KMS-11 (cell line): ENCODE results near the gene HYDIN.
"Not testable (repeated sequence)": the region's sequence is repeated elsewhere in the genome, so short reads cannot be mapped to it uniquely, and the experiment has no call there.

Experiments
- H2AFZ ChIP-seq: fragments of 200-600 bp; sonication (generic); 2 replicates; pipeline ENCODE4 v1.6.1; 2016; ENCODE audit warnings: antibody characterized with exemption, mixed run types, low read depth
- H3K27ac ChIP-seq: fragments of 200-600 bp; sonication (generic); 2 replicates; pipeline ENCODE4 v1.6.1; 2016; ENCODE audit warnings: mild to moderate bottlenecking, mixed run types
- H3K27me3 ChIP-seq: fragments of 200-600 bp; sonication (generic); 2 replicates; pipeline ENCODE4 v1.6.1; 2017; ENCODE audit warnings: mild to moderate bottlenecking, low read depth, mixed run types, moderate library complexity; ENCODE audit not compliant: insufficient read depth
- H3K36me3 ChIP-seq: fragments of 200-600 bp; sonication (generic); 2 replicates; pipeline ENCODE4 v1.6.1; 2017; ENCODE audit warnings: mild to moderate bottlenecking, mixed run types; ENCODE audit not compliant: insufficient read depth
- H3K4me1 ChIP-seq: fragments of 200-600 bp; sonication (generic); 2 replicates; pipeline ENCODE4 v1.6.1; 2016; ENCODE audit warnings: mild to moderate bottlenecking, low read depth, mixed run types; ENCODE audit not compliant: poor library complexity, severe bottlenecking
- H3K4me2 ChIP-seq: fragments of 200-600 bp; sonication (generic); 2 replicates; pipeline ENCODE4 v1.7.0; 2016; ENCODE audit warnings: mild to moderate bottlenecking, mixed run types
- H3K4me3 ChIP-seq: fragments of 200-600 bp; sonication (generic); IDR thresholded peaks from 2 replicates; pipeline ENCODE4 v1.6.1; 2017; ENCODE audit warnings: low read depth, low read length, mixed read lengths; ENCODE audit not compliant: insufficient read depth
- H3K79me2 ChIP-seq: fragments of 200-600 bp; sonication (generic); 2 replicates; pipeline ENCODE4 v1.6.1; 2016; ENCODE audit warnings: low read depth, mixed run types; ENCODE audit not compliant: insufficient read depth
- H3K9ac ChIP-seq: fragments of 200-600 bp; sonication (generic); 2 replicates; pipeline ENCODE4 v1.6.1; 2016; ENCODE audit warnings: mild to moderate bottlenecking, mixed run types
- H4K20me1 ChIP-seq: fragments of 200-600 bp; sonication (generic); 2 replicates; pipeline ENCODE4 v1.6.1; 2016; ENCODE audit warnings: mild to moderate bottlenecking, mixed run types; ENCODE audit not compliant: insufficient read depth
- CTCF ChIP-seq: fragments of 200-600 bp; sonication (generic); conservative IDR thresholded peaks from 2 replicates; pipeline ENCODE4 v1.6.1; 2017; ENCODE audit warnings: low read depth, mild to moderate bottlenecking, antibody characterized with exemption, low read length, moderate library complexity, mixed read lengths

The HYDIN gene

GRCh38 chr16:70818088-70818487 is 412.4 kb downstream of the HYDIN start:
- H3K36me3 ChIP-seq, H3K4me3 ChIP-seq, H2AFZ ChIP-seq, H4K20me1 ChIP-seq, H3K27ac ChIP-seq, H3K27me3 ChIP-seq, H3K79me2 ChIP-seq, H3K4me2 ChIP-seq, H3K4me1 ChIP-seq, H3K9ac ChIP-seq: not testable (repeated sequence)

GRCh38 chr16:70809392-70810060 is 421.0 kb downstream of the HYDIN start:
- no peak overlapping the region for H3K4me2 ChIP-seq
- H3K4me1 ChIP-seq, result peaks cover 9% of the 10 kb centered on the region
- TF ChIP-seq CTCF, result no peak
- no peaks in the 10 kb centered on the region for H3K27me3 ChIP-seq
- H3K27ac ChIP-seq, result no peak overlapping the region
- no peaks in the 10 kb centered on the region for H3K36me3 ChIP-seq
- H3K4me3 ChIP-seq, result no peak overlapping the region
- H3K79me2 ChIP-seq, result no peaks in the 10 kb centered on the region
- no peak overlapping the region for H3K9ac ChIP-seq
- no peak overlapping the region for H2AFZ ChIP-seq
- H4K20me1 ChIP-seq, result no peaks in the 10 kb centered on the region

GRCh38 chr16:70808371-70808770 is 422.2 kb downstream of the HYDIN start:
- Histone ChIP-seq H3K27me3 (no peaks in the 10 kb centered on the region), H3K79me2 (no peaks in the 10 kb centered on the region), H3K4me3 (no peak overlapping the region), H3K4me1 (peaks cover 9% of the 10 kb centered on the region), H2AFZ (no peak overlapping the region), H3K27ac (no peak overlapping the region), H4K20me1 (no peaks in the 10 kb centered on the region), H3K9ac (no peak overlapping the region), H3K4me2 (no peak overlapping the region), H3K36me3 (no peaks in the 10 kb centered on the region)
- no peak for TF ChIP-seq CTCF

- H3K4me2 ChIP-seq, result no peak overlapping the region
- no peaks in the 10 kb centered on the region for H4K20me1 ChIP-seq
- no peak overlapping the region for H3K4me3 ChIP-seq
- H3K4me1 ChIP-seq, result peaks cover 14% of the 10 kb centered on the region
- H3K27me3 ChIP-seq, result no peaks in the 10 kb centered on the region
- TF ChIP-seq CTCF, result no peak
- H3K9ac ChIP-seq, result no peak overlapping the region
- no peak overlapping the region for H3K27ac ChIP-seq
- no peak overlapping the region for H2AFZ ChIP-seq
- no peaks in the 10 kb centered on the region for H3K36me3 ChIP-seq
- H3K79me2 ChIP-seq, result no peaks in the 10 kb centered on the region
Observed at GRCh38 chr16:70805787-70806186, 424.7 kb downstream of the HYDIN start.

- Histone ChIP-seq H2AFZ (no peak overlapping the region), H3K4me2 (no peak overlapping the region), H3K36me3 (no peaks in the 10 kb centered on the region), H3K9ac (no peak overlapping the region), H3K27me3 (no peaks in the 10 kb centered on the region), H3K79me2 (peaks cover 2% of the 10 kb centered on the region; the same call in 1 of the 2 replicates), H4K20me1 (no peaks in the 10 kb centered on the region), H3K4me3 (no peak overlapping the region), H3K27ac (no peak overlapping the region), H3K4me1 (peaks cover 14% of the 10 kb centered on the region)
- TF ChIP-seq CTCF, result no peak
Observed at GRCh38 chr16:70805380-70805779, 425.1 kb downstream of the HYDIN start.
